Measurements from ENCODE around the gene IL19. TPM values are rescaled to one million over a fixed set of nuclear protein-coding genes. Genes with fewer than 3 reads are reported as not detected.

The IL19 gene
- total and polyA plus RNA-seq, 4 donors, result 0.10 to 0.68 (median 0.12) TPM; not detected in 1

DNA sequence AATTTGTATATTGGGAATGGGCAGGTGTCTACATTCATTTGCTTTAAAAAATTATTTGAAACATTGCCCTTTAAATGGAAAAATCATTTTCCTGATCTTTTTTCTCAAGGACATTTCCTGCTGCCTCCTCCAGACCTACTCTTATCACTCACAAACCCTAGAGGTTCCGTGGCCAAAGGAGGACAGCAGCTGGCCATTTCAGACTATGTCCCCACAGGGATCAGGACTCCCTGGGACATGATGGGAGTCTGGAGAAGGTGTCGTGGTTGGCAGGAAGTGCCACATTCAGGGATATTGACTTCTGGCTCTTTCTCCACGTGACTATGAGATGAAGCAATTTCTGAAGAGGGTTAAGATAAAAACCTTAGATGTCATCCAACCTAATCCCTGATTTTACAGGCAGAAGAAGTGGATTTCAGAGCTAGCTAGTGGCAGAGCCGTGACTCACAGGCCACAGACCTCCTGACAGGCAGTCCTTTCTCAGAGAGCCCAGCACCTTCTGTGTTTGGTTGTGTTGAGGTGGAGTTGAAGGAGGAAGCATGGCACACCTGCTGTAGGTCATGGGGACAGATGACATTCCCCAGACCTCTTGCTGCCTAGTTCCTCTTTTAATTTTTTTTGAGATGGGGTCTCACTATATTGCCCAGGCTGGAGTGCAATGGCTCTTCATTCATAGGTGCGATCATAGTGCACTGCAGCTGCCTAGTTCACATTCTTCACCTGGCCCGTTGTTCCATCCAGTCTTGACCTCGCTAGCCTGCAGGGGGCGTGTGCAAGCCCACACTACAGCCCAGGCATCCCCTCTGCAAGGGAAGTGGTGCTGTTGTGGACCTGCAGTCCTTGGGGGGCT, 27.2 kb downstream of the IL19 start:
- ATAC-seq (ENCODE audit: insufficient read depth, low FRiP score), result no peak
- peaks cover 0 to 3% (median 0%) of the 10 kb centered on the region in 4 donors for H3K9me3 ChIP-seq (ENCODE audit: control insufficient read depth in 4 of 4, insufficient read depth in 3 of 4, low read length in 3 of 4)
- WGBS, 2 donors, result 48 to 50% methylated on average over 8 of the region's 8 CpGs
- DNase-seq, result no peak
- no peaks in the 10 kb centered on the region for H3K4me1 ChIP-seq (ENCODE audit: control insufficient read depth in 5 of 5, insufficient read depth in 5 of 5, low read length in 5 of 5)
- H3K36me3 ChIP-seq (ENCODE audit: control insufficient read depth in 4 of 4, insufficient read depth in 4 of 4, low read length in 4 of 4), result no peaks in the 10 kb centered on the region
- no peak overlapping the region for H3K9ac ChIP-seq (ENCODE audit: insufficient read depth in 1 of 2, low read length in 2 of 2)
- H3K4me3 ChIP-seq, result no peak overlapping the region
- H3K27ac ChIP-seq (ENCODE audit: low read depth in 1 of 2, low read length in 1 of 2), result no peak overlapping the region
- no peaks in the 10 kb centered on the region for H3K27me3 ChIP-seq (ENCODE audit: control insufficient read depth in 3 of 3, insufficient read depth in 3 of 3, low read length in 2 of 3)
- TF ChIP-seq, protein P1, sequence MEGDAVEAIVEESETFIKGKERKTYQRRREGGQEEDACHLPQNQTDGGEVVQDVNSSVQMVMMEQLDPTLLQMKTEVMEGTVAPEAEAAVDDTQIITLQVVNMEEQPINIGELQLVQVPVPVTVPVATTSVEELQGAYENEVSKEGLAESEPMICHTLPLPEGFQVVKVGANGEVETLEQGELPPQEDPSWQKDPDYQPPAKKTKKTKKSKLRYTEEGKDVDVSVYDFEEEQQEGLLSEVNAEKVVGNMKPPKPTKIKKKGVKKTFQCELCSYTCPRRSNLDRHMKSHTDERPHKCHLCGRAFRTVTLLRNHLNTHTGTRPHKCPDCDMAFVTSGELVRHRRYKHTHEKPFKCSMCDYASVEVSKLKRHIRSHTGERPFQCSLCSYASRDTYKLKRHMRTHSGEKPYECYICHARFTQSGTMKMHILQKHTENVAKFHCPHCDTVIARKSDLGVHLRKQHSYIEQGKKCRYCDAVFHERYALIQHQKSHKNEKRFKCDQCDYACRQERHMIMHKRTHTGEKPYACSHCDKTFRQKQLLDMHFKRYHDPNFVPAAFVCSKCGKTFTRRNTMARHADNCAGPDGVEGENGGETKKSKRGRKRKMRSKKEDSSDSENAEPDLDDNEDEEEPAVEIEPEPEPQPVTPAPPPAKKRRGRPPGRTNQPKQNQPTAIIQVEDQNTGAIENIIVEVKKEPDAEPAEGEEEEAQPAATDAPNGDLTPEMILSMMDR (IDR thresholded peaks at IDR 0.05; ENCODE audit: control extremely low read depth, extremely low read depth), result no peak

DNA sequence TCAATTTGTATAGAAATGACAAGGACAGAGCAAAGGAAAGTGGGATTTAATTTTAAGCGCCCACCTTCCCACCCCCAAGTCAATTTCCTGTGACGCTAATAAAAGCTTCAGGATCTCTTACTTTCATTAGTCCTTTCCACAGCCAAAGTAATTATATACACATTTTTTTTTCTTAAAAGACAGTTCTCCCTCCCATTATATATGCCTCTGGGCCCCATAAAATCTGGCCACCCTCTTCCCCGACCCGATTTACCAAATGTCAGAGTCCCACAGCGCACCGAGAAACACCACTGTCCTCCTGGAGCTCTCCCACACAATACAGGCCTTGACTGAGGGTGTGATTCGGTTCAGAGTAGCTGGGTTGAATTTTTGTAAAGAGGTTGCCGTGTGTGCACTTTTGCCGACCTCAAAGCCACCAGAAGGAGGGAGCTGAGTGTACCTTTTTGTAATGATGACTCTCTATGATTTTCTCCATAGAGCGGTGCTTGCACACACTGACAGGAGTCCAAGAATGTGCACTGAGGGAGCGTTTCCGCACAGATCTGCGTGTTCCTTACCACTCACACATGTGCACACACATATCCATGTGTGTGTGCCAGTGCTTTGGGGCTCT, 27.9 kb downstream of the IL19 start:
- Histone ChIP-seq H3K9ac (ENCODE audit: insufficient read depth in 1 of 2, low read length in 2 of 2) (no peak overlapping the region), H3K36me3 (ENCODE audit: control insufficient read depth in 4 of 4, insufficient read depth in 4 of 4, low read length in 4 of 4) (no peaks in the 10 kb centered on the region), H3K4me1 (ENCODE audit: control insufficient read depth in 5 of 5, insufficient read depth in 5 of 5, low read length in 5 of 5) (no peaks in the 10 kb centered on the region), H3K27me3 (ENCODE audit: control insufficient read depth in 3 of 3, insufficient read depth in 3 of 3, low read length in 2 of 3) (no peaks in the 10 kb centered on the region), H3K9me3 (ENCODE audit: control insufficient read depth in 4 of 4, insufficient read depth in 3 of 4, low read length in 3 of 4) (peaks cover 0 to 3% (median 0%) of the 10 kb centered on the region in 4 donors), H3K27ac (ENCODE audit: low read depth in 1 of 2, low read length in 1 of 2) (no peak overlapping the region), H3K4me3 (no peak overlapping the region)
- 84 to 89% methylated on average over 13 of the region's 13 CpGs for WGBS, 2 donors
- TF ChIP-seq, protein P1 (IDR thresholded peaks at IDR 0.05; ENCODE audit: control extremely low read depth, extremely low read depth), result no peak
- no peak for ATAC-seq (ENCODE audit: insufficient read depth, low FRiP score)
- no peak for DNase-seq

- no peaks in the 10 kb centered on the region for H3K36me3 ChIP-seq (ENCODE audit: control insufficient read depth in 4 of 4, insufficient read depth in 4 of 4, low read length in 4 of 4)
- WGBS, 2 donors, result 86 to 94% methylated on average over 3 of the region's 3 CpGs
- H3K9me3 ChIP-seq (ENCODE audit: control insufficient read depth in 4 of 4, insufficient read depth in 3 of 4, low read length in 3 of 4), result peaks cover 0 to 3% (median 0%) of the 10 kb centered on the region in 4 donors
- TF ChIP-seq, protein P1 (IDR thresholded peaks at IDR 0.05; ENCODE audit: control extremely low read depth, extremely low read depth), result no peak
- no peak overlapping the region for H3K27ac ChIP-seq (ENCODE audit: low read depth in 1 of 2, low read length in 1 of 2)
- ATAC-seq (ENCODE audit: insufficient read depth, low FRiP score) (no peak), DNase-seq (no peak)
- H3K9ac ChIP-seq (ENCODE audit: insufficient read depth in 1 of 2, low read length in 2 of 2), result no peak overlapping the region
- H3K4me1 ChIP-seq (ENCODE audit: control insufficient read depth in 5 of 5, insufficient read depth in 5 of 5, low read length in 5 of 5), result no peaks in the 10 kb centered on the region
- no peak overlapping the region for H3K4me3 ChIP-seq
- H3K27me3 ChIP-seq (ENCODE audit: control insufficient read depth in 3 of 3, insufficient read depth in 3 of 3, low read length in 2 of 3), result no peaks in the 10 kb centered on the region
Measured at GRCh38 chr1:206799311-206799710, 28.7 kb downstream of the IL19 start.

Measured in lung (tissue), 12 donors.